22Rv1 (cell line): ENCODE measurements around the gene KIF9.

Experiments
- CTCF ChIP-seq: fragments of 450-650 bp; IDR thresholded peaks from 2 replicates; pipeline ENCODE4 v1.5.1; 2017; ENCODE audit warnings: mild to moderate bottlenecking
- ZFX ChIP-seq: fragments of 450-650 bp; IDR thresholded peaks from 2 replicates; pipeline ENCODE4 v1.6.1; 2017; ENCODE audit warnings: antibody characterized with exemption, borderline replicate concordance

GRCh38 chr3:47310391-47310790 lies 27.8 kb upstream of the KIF9 start:
- TF ChIP-seq CTCF = no peak
- no peak for TF ChIP-seq ZFX
